GM19043 (cell line): Measurements from ENCODE around the gene DNAJC5.

Experiments
- ATAC-seq: cut with Tn5 transposase; IDR thresholded peaks from one replicate; pipeline ENCODE4 v1.9.1; 2021; ENCODE audit warnings: low read depth; ENCODE audit not compliant: unreplicated experiment

DNAJC5 gene

DNA sequence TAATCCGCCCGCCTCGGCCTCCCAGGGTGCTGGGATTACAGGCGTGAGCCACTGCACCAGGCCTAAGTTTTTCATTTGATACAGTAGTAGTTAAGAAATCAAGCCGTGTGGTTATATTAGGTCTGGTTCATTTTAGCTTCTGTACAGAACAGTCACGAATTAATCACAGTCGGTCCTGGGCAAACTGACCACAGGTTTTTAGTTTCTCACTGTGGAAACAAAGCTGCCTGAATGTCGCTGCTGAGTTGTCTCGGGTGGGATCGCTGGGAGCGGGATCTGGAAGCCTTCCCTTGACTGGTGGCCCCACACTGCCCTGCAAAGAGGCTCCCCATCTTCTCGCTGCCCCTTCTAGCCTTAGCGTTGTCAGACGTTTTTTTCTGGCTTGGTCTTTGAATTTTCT, 42.7 kb downstream of the DNAJC5 start:
- no peak for ATAC-seq

DNA sequence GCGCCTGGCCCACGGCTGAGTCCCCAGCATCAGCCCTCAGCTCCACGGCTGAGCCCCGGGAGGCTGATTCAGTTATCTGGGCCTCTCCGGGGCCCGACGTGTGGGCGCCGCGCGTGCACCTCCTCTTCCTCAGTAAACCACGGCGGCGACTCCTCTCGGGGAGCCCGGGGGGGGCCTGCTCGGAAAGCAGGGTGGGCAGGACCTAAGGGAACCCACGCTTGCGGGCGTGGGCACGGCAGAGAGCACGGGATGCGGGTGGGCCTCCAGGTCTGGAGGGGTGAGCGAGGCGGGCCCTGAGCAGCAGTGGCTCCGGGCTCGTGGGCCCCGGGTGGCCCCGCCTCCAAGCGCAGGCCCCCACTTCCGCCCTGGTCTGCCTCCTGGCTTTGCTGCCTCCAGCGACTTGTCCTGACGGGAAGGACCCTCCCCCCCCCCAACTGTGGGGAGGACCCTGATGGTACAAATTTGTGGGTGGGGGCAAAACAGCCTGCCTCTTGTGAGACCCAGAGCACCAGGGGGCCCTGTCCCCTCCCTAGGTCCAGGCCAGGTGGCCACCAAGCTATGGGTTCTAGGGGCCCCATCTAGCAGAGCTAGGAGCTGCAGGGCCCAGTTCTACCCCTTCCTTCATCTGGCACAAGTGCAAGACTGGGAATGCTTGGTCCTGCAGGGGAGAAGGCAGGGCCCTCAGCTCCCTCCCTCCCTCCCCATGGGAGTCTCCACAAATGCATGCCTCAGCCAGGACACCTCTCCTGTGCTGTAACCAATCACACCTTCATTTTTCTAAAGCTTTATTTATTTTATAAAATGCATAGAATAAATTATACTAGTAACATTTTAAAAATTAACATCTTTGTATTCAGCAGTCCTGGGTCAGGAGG, 44.4 kb downstream of the DNAJC5 start:
- ATAC-seq: no peak

DNA sequence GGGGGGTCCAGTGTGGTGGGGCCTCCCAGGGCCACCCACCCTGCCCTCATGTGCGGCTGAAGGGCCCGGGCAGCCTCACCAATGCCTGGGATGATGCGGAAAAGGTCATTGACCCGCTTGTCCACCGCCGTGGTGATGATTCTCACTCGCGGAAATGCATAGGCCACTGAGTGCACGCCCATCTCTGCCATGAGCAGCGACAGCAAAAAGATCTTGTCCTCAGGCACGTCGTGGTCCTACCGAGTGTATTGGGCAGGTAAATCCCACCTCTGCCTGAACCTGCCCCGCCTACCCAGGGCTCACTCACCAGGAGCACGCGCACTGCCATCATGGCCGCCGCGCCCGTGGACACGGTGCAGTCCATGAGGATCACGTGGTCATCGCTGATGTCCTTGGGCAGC, 45.1 kb downstream of the DNAJC5 start:
- ATAC-seq: no peak

DNA sequence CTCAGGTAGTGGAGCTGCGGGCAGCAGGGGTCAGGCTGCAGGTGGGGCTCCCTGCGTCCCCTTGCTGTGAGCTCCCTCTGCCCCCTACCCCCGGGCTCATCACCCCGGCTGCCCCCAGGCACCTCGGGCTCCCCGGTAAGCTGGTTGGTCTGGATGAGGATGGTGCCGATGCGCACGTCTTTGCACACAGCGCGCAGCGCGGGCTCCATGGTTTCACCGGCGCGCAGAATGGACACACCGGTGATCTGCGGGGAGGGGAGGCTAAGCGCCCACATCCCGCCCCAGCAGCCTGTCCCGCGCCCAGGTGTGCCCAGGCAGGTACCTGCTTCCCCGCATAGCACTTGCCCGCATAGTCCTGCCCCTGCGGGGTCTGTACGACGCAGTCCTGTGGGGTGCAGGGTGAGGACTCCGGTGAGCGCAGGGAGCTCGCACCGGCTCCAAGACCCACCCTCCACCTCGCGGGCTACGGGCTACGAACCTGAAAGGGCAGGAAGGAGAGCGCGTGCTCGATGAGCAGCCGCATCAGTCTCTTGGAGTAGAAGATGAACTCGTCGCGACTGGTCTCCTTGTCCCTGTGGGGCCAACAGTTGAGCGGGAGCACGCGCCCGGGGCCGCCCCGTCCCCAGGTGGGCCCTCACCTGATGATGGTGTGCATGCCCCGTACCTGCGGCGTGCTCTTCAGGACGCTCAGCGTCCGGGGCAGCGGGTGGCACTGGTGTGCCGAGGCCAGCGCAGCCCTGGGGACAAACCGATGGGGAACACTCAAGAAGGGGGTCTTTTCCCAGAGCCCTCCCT, 45.7 kb downstream of the DNAJC5 start:
- no peak for ATAC-seq

DNA sequence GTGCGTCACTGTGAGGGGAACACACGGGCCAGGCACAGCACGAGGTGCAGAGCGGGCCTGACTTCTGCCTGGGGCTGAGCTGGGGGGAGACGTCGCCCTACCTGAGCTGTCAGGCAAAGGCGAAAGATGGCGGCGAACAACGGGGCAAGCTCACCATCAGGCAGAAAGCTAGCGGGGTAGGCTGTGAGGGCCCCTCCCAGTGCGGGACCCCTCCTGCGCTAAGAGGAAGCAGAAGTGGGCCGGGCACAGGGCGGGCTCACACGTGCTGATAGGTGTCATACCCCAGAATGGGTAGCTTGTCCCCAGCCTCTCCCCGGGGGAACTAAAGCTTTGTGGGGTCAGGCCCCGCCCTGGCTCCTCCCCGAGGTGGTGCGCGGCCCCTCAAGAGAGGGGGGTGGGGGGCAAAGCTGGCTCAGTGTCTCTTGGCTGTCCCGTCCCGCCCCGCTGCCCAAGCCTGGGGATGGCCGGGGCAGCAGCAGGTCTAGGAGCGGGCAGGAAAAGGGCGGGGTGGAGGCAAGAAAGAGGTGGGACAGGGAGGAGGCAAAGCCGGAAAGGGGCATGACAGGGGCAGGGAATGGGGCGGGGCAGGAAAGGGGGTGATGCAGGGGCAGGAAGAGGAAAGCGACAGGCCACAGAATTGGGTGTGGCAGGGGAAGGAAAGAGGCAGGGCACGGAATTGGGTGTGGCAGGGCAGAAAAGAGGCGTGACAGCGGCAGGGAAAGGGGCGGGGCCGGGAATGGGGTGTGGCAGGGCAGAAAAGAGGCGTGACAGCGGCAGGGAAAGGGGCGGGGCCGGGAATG, 46.6 kb downstream of the DNAJC5 start:
- ATAC-seq: no peak

DNA sequence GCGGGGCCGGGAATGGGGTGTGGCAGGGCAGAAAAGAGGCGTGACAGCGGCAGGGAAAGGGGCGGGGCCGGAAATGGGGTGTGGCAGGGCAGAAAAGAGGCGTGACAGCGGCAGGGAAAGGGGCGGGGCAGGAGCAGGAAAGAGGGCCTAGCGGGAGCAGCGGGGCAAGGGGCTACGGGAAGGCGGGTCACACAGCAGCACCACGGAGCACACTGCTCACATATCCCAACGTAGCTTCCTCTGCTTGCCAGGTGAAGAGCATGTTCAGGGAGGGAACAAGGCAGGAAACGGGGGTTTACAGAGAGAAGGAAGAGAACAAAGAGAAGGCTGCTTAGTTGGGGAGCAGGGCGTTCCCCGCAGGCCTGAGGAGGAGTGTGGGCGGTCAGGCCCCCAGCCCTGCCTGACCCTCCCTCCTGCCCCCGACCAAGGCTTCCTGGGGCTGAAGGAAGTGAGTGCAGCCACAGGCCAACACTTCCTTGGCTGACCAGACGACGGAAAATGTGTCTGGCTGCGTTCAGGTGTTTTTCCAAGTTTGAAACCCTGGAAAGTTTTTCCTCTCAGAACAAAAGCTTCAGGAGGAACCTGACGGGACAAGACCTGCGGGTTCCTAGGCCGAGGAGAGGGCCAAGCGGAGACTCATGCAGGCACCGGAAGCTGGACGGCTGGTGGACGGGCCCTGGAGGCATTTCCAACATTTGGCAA, 47.5 kb downstream of the DNAJC5 start:
- no peak for ATAC-seq

DNA sequence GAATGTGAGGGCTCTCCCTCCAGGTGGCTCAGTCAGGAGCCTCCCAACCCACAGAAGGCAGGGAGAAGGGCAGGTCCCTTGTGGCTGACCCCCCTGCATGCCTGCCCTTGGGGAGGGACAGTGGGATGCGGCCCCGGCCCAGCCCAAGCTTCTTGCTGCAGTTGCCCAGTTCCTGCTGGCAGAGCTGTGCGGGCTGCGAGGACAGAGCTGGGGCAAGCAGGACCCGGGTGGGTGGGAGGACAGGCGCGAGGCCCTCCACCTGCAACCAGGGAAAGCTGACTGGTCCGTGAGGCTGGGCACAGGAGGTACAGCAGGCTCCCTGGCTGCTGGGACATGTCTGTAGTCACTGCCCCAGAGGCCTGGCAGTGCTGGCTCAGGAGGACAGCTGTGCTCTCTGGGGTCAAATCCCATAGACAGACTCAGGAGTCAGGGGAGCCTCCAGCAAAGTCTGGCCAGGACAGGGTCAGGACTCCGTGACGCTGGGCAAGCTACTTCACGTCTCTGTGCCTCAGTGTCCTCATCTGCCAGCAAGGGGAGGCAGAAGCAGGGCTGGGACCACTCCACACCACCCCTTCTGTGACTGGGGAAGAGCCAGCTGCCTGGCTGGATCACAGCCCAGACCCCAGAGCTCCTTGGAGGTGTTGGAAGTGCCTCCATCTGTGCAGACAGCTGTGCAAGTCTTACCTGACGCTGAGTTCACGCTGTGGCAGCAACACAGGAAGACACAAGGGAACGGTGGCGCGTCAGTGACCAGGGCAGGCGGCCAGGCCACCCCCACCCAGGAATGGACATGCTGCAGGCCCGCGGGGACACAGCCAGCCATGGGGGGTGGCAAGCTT, 48.3 kb downstream of the DNAJC5 start:
- no peak for ATAC-seq

DNA sequence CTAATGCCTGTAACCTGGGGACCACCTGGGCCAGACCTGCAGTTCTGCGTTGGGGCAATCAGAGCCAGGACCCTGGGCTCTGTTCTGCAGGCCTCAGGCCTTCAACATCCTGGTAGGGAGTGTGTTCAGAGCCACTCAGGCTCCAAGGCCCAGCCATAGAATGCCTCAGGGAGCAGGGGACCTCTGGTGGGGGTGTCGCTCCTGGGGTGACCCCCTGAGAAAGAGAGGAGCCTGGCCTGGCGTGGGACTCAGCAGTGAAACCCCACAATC, 48.8 kb downstream of the DNAJC5 start:
- no peak for ATAC-seq

DNA sequence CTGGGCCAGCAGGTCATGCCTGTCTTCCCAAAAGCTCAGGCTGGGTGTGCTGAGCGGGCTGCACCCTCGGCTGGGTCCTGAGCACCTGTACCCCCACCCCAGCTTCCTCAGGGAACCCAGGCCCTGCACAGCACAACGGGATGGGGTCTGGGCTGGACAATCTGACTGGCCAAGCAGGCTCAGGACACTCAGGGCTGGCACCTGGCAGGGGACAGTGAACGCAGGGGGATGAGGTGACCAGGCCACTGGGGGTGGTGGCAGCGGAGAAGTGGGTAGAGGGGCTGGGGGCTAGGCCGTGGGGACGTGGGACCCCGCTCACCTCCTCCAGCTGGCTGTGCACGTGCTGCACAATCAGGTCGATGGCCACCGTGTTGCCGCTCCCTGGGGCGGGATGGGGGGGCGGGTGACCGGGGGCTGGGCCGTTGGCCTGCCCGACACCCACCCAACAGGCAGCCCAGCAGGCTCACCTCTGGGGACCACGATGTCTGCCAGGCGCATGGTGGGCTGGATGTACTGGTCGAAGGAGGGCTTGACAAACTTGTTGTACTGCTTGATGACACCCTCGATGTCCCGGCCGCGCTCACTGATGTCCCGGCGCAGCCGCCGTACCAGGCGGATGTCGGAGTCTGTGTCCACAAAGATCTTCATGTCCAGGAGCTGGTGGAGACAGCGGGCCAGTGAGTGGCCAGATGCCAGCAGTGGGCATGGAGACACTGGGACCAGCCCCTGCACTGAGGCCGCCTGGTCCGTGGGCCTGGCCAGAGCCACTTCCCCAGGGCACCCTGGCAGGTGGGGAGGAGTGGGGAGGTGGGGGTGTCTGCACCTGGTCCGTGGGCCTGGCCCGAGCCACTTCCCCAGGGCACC, 49.4 kb downstream of the DNAJC5 start:
- ATAC-seq: no peak

DNA sequence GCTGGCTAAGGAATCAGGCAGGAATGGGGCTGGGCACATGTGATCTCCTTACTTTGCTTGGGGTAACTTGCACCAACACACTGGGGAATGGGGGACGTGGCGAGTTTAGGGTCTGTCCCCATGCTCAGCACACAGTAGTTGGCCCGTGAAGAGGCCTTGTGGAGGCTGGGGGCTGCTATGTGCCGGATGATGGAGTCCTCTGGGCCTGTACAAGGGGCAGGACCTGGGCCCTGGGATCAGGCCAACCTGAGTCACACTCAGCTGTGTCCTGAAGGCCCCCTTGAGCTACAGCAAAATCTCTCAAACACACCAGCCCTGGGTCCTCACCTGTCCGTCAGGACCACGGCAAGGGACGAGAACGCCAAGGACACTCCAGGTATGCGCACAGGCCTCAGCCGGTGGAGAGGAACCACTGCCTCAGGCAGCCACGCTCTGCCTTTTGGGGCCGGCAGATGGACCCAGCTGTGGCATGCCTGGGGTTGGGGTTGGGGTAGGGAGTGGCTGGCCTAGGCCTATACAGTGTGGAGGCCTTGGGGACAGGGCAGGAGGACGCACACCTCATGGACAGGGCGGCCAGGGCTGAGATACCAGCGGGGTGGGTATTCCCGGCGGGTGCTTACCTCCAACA, 50.2 kb downstream of the DNAJC5 start:
- no peak for ATAC-seq

DNA sequence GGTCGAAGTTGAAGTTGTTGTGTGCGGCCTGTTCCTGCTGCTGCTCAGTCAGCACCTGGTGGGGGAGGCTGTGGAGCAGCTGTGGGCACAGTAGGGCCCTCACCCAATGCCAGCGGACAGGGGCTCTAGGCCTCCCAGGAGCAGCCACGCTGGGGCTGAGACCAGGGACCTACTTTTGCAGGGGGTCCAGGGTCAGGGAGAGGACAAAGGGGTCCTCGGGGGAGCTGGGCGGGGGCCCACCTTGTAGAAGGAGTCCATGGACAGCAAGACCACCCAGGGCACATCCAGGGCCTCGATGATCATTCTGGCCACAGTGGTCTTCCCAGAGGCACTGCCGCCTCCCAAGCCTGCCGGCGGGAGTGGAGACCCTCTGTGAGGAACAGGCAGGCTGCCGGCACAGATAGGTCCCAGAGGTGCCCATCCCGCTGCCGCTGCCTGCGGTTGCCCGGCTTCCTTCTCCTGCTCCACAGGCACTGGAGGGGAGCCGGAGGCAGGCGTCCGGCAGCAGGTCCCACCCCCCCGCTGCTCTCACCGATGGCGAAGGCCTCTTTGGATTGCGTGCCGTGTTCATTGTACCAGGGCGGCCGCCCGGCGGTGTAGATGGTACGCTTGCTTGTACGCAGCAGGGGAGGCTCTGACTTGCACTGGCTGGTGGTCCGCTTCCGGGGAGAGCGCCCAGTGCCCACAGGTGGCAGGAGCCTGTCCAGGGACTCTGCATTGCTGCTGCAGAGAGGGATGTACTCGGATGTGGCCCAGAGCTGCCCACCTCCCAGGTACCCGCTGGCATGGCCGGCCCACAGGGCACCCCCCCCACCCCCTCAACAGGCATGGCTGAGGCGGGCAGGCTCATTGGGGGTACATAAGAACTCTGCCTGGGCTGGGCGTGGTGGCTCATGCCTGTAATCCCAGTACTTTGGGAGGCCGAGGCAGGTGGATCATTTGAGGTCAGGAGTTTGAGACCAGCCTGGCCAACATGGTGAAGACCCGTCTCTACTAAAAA, 51.3 kb downstream of the DNAJC5 start:
- no peak for ATAC-seq

DNA sequence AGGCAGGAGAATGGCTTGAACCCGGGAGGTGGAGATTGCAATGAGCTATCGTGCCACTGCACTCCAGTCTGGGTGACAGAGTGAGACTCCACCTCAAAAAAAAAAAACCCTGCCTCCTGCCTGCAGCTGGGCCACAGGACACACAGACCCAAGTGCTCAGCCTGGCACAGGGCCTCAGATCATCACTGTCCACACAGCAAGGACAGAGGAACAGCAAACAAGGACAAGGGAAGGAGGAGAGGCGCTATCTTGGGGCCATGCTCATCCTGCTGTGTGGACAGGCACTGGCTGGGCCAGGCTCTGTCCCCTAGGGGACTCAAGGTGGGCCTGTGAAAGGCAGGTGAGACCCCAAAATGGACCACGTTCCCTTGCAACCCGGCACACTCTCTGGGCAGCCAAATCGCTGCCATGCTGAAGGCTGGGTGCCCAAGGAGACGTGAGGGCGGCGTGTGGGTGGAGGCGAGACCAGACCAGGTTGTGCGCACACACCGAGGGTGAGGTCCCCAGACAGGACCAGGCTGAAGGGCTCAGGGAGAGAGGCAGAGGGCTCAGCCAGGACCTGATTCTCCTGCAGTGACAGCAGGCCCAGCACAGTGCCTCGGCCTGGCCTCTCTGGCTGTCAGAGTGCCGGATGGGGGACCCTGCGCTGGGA, 52.2 kb downstream of the DNAJC5 start:
- ATAC-seq: no peak

DNA sequence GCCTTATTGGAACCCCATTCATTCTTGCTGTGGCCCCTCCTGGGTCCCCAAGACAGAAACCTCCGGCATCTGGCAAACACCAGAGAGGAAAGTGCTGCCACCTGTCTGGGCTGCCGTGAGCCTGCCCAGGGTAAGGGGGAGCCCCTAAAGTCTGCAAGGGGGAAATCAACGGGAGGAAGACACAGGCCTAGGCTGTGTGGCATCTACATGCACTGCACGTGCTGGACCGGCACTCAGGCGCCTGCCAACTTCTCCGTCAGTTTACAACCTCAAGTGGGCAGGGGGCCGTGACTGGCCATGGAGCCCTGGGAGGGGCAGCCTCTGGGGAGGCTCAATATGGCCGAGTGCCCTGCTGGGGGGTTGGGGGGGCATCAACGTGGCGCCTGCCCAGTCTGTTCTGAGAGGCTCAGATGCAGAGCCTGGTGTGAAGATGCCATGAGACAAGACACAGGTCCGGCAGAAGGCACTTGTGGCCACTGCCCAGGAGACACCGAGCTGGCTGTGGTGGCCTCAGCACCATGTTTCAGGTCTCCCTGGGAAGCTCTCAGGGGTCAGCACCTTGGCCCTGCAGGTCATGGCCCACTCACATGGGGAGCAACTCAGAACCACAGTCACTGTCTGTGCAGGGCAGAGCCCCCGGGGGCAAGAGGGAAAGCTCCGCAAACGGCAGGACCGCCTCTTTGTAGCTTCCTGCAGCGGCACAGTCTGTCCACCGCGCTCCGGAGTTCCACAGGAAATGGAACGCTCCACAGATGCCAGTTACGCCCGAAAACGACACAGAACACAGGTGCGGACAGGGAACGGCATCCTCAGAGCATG, 52.9 kb downstream of the DNAJC5 start:
- ATAC-seq: no peak

DNA sequence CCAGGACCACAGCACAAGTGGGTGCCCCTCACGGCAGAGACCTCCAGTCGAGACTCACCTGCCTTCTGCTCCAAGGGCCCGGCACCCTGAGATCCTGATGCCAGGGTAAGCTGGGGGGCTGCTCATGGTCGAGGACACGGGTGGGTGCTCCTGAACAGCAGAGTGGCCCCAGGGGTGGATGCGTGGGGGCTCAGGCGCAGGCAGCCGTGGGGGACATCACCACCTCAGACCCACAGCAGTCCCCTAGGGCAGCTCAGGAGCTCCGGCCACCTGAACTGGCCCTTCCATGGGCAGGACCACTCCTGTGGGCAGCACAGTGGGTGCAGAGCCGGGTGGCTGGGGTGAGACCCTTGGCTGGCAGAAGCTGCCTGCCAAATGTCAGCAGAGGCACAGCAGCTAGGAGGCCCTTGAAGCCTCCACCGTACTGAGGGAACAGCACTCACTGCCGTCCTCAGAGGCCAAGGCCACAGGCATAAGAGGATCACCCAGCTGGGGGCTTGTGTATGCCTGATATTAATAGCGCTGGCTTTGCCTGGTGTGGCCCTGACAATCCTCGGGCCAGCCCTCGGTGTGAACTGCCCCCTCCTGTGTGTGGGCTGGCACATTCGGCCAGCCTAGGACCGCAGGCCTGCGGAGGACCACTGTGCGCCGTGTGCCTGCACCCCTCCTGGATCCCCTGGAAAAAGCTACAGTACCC, 55.9 kb downstream of the DNAJC5 start:
- no peak for ATAC-seq
